Fibroblast of lung (primary cell): Measurements from ENCODE around the gene NAGPA. TPM values are rescaled to one million over a fixed set of nuclear protein-coding genes. Genes with fewer than 3 reads are reported as not detected.

Experiments used
- DNase-seq, 2 donors: peaks; one replicate each; pipeline versions ENCODE4 v3.0.0 to v3.0.0-alpha.2; 2010; ENCODE audit warnings: low read depth in 2 of 2
- H2AFZ ChIP-seq: 2 replicates; pipeline ENCODE4 v1.5.1; 2012; ENCODE audit warnings: low read length, control low read depth, inconsistent platforms
- H3K27ac ChIP-seq: 2 replicates; pipeline ENCODE4 v1.5.1; 2011; ENCODE audit warnings: low read length, control low read depth; ENCODE audit not compliant: insufficient read depth
- H3K27me3 ChIP-seq: 2 replicates; pipeline ENCODE4 v1.5.1; 2011; ENCODE audit warnings: mild to moderate bottlenecking, low read length; ENCODE audit not compliant: control insufficient read depth, insufficient read depth
- H3K36me3 ChIP-seq: 2 replicates; pipeline ENCODE4 v1.5.1; 2011; ENCODE audit warnings: low read length; ENCODE audit not compliant: control insufficient read depth, insufficient read depth
- H3K4me1 ChIP-seq: 2 replicates; pipeline ENCODE4 v1.5.1; 2011; ENCODE audit warnings: low read length; ENCODE audit not compliant: control insufficient read depth, insufficient read depth; ENCODE audit errors: extremely low read depth
- H3K4me2 ChIP-seq: 2 replicates; pipeline ENCODE4 v1.5.1; 2011; ENCODE audit warnings: low read length, control low read depth; ENCODE audit not compliant: insufficient read depth; ENCODE audit errors: extremely low read depth
- H3K4me3 ChIP-seq, 4 experiments: fragments of 200-600 bp in 1 of 4; sonication (generic) in 1 of 4; replicated peaks in 1 of 4; 2 replicates each; pipeline ENCODE4 v1.5.1; 2011 to 2016; ENCODE audit warnings: low read length in 4 of 4, low read depth in 3 of 4, mild to moderate bottlenecking in 3 of 4, control low read depth in 2 of 4, inconsistent platforms in 1 of 4, mixed read lengths in 1 of 4; ENCODE audit not compliant: insufficient read depth in 1 of 4; ENCODE audit errors: control extremely low read depth in 1 of 4
- H3K79me2 ChIP-seq: 2 replicates; pipeline ENCODE4 v1.5.1; 2012; ENCODE audit warnings: mild to moderate bottlenecking, low read length, inconsistent platforms; ENCODE audit not compliant: control insufficient read depth, insufficient read depth
- H3K9ac ChIP-seq: 2 replicates; pipeline ENCODE4 v1.5.1; 2011; ENCODE audit warnings: mild to moderate bottlenecking, low read length, control low read depth; ENCODE audit not compliant: insufficient read depth
- H3K9me3 ChIP-seq: 2 replicates; pipeline ENCODE4 v1.5.1; 2012; ENCODE audit warnings: low read depth, low read length; ENCODE audit not compliant: control insufficient read depth, insufficient read depth
- H4K20me1 ChIP-seq: 2 replicates; pipeline ENCODE4 v1.5.1; 2011; ENCODE audit warnings: low read length; ENCODE audit not compliant: control insufficient read depth, insufficient read depth; ENCODE audit errors: extremely low read depth
- EZH2 ChIP-seq: IDR thresholded peaks from 2 replicates; pipeline ENCODE4 v1.5.1; 2012; ENCODE audit warnings: low read length, control low read depth, mild to moderate bottlenecking; ENCODE audit errors: missing control alignments
- polyA plus RNA-seq, 2 donors: library from polyadenylated mRNA; depleted of rRNA in 1 of 2; stranded (reverse) in 1 of 2; unstranded in 1 of 2; fragments of >200 nt; gene quantifications; 2 replicates each; pipeline ENCODE4 v1.2.1, GENCODE V29; 2011 to 2012; ENCODE audit warnings: missing spikeins in 1 of 2
- total RNA-seq: library from RNA; depleted of rRNA; stranded (reverse); fragments of >200 nt; gene quantifications from 2 replicates; pipeline ENCODE4 v1.2.1, GENCODE V29; 2014
- TF ChIP-seq, protein P1 (sequence below), 2 donors: IDR thresholded peaks in 1 of 2; conservative IDR thresholded peaks in 1 of 2; 1 replicate in 1 of 2; 2 replicates in 1 of 2; pipeline ENCODE4 v1.5.1; 2011 to 2012; ENCODE audit warnings: low read length in 2 of 2, control low read depth in 1 of 2, inconsistent platforms in 1 of 2, low read depth in 1 of 2, mild to moderate bottlenecking in 1 of 2

NAGPA gene
- total and polyA plus RNA-seq, 2 donors (not counting 1 experiment from before 2014, with no cell fraction given), result 9.7 to 17.7 TPM

DNA sequence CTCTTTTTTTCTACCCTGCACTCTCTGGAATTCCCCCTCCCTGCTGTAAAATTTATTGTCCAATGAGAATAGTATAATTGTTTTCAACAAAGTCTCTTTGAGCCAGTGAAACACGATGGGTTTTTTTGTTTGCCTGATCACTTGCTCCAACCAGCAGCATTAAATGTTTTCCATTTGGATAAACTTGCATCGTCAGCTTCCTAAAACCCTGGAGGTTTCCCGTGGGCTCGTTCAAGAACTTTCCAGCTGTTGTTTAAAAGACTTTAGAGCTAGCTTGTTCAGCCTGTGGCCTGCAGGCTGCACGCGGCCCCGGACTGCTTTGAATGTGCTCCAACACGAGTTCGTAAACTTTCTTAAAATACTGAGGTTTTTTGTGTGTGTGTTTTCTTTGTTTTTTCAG is 14.9 kb downstream of the NAGPA start:
- Histone ChIP-seq H3K4me2 (no peak overlapping the region), H3K36me3 (no peaks in the 10 kb centered on the region), H3K4me1 (no peaks in the 10 kb centered on the region), H3K9me3 (no peaks in the 10 kb centered on the region), H3K27me3 (no peaks in the 10 kb centered on the region), H3K79me2 (no peaks in the 10 kb centered on the region), H3K9ac (no peak overlapping the region), H3K27ac (no peak overlapping the region), H2AFZ (no peak overlapping the region), H4K20me1 (no peaks in the 10 kb centered on the region), H3K4me3 (no peak overlapping the region)
- peak in 1 of 2 donors; percentile 11 for DNase-seq
- TF ChIP-seq, protein P1, sequence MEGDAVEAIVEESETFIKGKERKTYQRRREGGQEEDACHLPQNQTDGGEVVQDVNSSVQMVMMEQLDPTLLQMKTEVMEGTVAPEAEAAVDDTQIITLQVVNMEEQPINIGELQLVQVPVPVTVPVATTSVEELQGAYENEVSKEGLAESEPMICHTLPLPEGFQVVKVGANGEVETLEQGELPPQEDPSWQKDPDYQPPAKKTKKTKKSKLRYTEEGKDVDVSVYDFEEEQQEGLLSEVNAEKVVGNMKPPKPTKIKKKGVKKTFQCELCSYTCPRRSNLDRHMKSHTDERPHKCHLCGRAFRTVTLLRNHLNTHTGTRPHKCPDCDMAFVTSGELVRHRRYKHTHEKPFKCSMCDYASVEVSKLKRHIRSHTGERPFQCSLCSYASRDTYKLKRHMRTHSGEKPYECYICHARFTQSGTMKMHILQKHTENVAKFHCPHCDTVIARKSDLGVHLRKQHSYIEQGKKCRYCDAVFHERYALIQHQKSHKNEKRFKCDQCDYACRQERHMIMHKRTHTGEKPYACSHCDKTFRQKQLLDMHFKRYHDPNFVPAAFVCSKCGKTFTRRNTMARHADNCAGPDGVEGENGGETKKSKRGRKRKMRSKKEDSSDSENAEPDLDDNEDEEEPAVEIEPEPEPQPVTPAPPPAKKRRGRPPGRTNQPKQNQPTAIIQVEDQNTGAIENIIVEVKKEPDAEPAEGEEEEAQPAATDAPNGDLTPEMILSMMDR (conservative IDR thresholded peaks at IDR 0.05 in 1 of 2, IDR thresholded peaks at IDR 0.05 in 1 of 2; ENCODE audit: low read depth in 1 of 2, low read length in 2 of 2), result no peak
- TF ChIP-seq EZH2, result no peak

GRCh38 chr16:5017678-5017969 is 16.1 kb downstream of the NAGPA start:
- no peaks in the 10 kb centered on the region for H3K36me3 ChIP-seq
- H3K9ac ChIP-seq, result no peak overlapping the region
- no peaks in the 10 kb centered on the region for H3K9me3 ChIP-seq
- H3K4me2 ChIP-seq, result no peak overlapping the region
- no peak overlapping the region for H3K27ac ChIP-seq
- no peak for DNase-seq
- H2AFZ ChIP-seq, result no peak overlapping the region
- no peaks in the 10 kb centered on the region for H4K20me1 ChIP-seq
- no peak overlapping the region for H3K4me3 ChIP-seq
- no peaks in the 10 kb centered on the region for H3K79me2 ChIP-seq
- H3K27me3 ChIP-seq, result no peaks in the 10 kb centered on the region
- TF ChIP-seq, protein P1 (conservative IDR thresholded peaks at IDR 0.05 in 1 of 2, IDR thresholded peaks at IDR 0.05 in 1 of 2; ENCODE audit: low read depth in 1 of 2, low read length in 2 of 2), result no peak
- TF ChIP-seq EZH2, result no peak
- H3K4me1 ChIP-seq, result no peaks in the 10 kb centered on the region

DNA sequence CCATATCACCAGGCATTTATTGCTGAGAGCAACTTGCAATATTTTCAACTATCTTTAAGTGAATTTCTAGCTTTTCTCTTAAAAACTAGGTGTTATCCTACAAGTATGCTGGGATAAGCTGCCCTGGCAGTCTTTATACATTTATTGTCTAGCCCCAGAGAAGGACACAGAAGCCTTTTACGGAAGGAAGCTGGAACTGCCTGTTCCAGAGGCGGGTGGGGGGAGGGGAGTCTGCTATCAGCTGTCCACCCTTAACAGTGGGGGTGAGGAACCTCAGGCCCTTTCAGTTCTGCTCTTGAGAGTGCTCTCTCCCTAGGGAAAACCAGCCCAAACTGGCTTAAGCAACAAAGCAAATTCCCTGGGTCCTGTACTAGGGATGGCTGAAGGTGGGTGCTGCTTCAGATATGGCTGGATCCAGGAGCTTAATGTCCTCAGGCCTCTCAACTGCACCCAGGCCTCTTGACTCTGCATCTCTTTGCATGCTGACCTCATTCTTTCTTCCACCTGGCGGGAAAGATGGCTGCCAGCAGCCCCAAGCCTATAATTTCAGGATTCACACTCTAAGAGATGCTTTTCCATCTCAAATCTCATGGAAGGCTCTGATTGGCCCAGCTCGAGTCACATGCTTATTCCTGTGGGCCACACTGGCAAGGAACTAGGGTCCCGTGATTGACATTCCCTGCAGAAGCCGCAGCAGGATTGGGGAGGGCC is 16.6 kb downstream of the NAGPA start:
- Histone ChIP-seq H3K4me1 (no peaks in the 10 kb centered on the region), H3K27ac (no peak overlapping the region), H4K20me1 (no peaks in the 10 kb centered on the region), H3K36me3 (no peaks in the 10 kb centered on the region), H2AFZ (no peak overlapping the region), H3K9me3 (no peaks in the 10 kb centered on the region), H3K9ac (no peak overlapping the region), H3K27me3 (no peaks in the 10 kb centered on the region), H3K4me2 (no peak overlapping the region), H3K79me2 (no peaks in the 10 kb centered on the region), H3K4me3 (no peak overlapping the region)
- no peak for DNase-seq
- TF ChIP-seq EZH2, result no peak
- TF ChIP-seq, protein P1 (conservative IDR thresholded peaks at IDR 0.05 in 1 of 2, IDR thresholded peaks at IDR 0.05 in 1 of 2; ENCODE audit: low read depth in 1 of 2, low read length in 2 of 2), result no peak
